H1 (cell line): ENCODE results near the gene NR3C2. TPM values are rescaled to one million over a fixed set of nuclear protein-coding genes. Genes with fewer than 3 reads are reported as not detected.

Experiments used
- CTCF ChIA-PET: fragments of 300-600 bp; sonication (Branson Sonifier 250); formaldehyde crosslinking; loops from one replicate; lab custom pipeline; 2021; ENCODE audit not compliant: partially characterized antibody; lab: Charles Lee
- POLR2A ChIA-PET: fragments of 300-600 bp; sonication (Branson Sonifier 250); formaldehyde crosslinking; loops from one replicate; lab custom pipeline; 2021; ENCODE audit warnings: inconsistent platforms; ENCODE audit not compliant: partially characterized antibody; lab: Charles Lee
- DNase-seq, 2 experiments: peaks; one replicate each; pipeline versions ENCODE4 v3.0.0 to v3.0.0-alpha.2; 2010 to 2022; ENCODE audit warnings: low spot score in 2 of 2, low read depth in 1 of 2, mixed read lengths in 1 of 2
- FAIRE-seq: peaks from 2 replicates; lab custom pipeline; 2011; peaks lifted over from hg19 to GRCh38; lab: Jason Lieb, UNC
- H2AFZ ChIP-seq: 2 replicates; pipeline ENCODE4 v1.8.1; 2012; ENCODE audit warnings: low read length, inconsistent platforms
- H2AK5ac ChIP-seq: 2 replicates; pipeline ENCODE4 v1.6.1; 2013; ENCODE audit warnings: low read depth, low read length
- H2BK120ac ChIP-seq: replicated peaks from 2 replicates; pipeline ENCODE3; 2013; ENCODE audit warnings: low read depth, low read length, inconsistent platforms
- H2BK12ac ChIP-seq: 2 replicates; pipeline ENCODE4 v1.6.1; 2013; ENCODE audit warnings: low read depth, low read length
- H2BK15ac ChIP-seq: 2 replicates; pipeline ENCODE4 v1.6.1; 2013; ENCODE audit warnings: low read length
- H2BK20ac ChIP-seq: 2 replicates; pipeline ENCODE4 v1.6.1; 2013; ENCODE audit warnings: low read length
- H2BK5ac ChIP-seq: 2 replicates; pipeline ENCODE4 v1.6.1; 2013; ENCODE audit warnings: low read depth, low read length
- H3K14ac ChIP-seq: 2 replicates; pipeline ENCODE4 v1.6.1; 2013; ENCODE audit warnings: inconsistent platforms; ENCODE audit not compliant: insufficient read length
- H3K18ac ChIP-seq: 2 replicates; pipeline ENCODE4 v1.6.1; 2013; ENCODE audit warnings: low read length; ENCODE audit errors: extremely low read depth
- H3K23ac ChIP-seq: 2 replicates; pipeline ENCODE4 v1.6.1; 2013; ENCODE audit warnings: inconsistent platforms; ENCODE audit not compliant: insufficient read length
- H3K23me2 ChIP-seq: 2 replicates; pipeline ENCODE4 v1.6.1; 2013; ENCODE audit warnings: low read depth, low read length
- H3K27ac ChIP-seq: 2 replicates; pipeline ENCODE4 v1.6.1; 2011; ENCODE audit warnings: low read depth, low read length, inconsistent platforms
- H3K27me3 ChIP-seq, 4 experiments: replicated peaks in 1 of 4; 1 replicate in 1 of 4; 2 replicates in 3 of 4; pipeline versions ENCODE4 v1.6.1 to v1.8.1; 2011 to 2013; ENCODE audit warnings: low read length in 3 of 4, mild to moderate bottlenecking in 3 of 4, inconsistent platforms in 2 of 4, mixed read lengths in 2 of 4, moderate library complexity in 1 of 4; ENCODE audit not compliant: control insufficient read depth in 3 of 4, insufficient read depth in 3 of 4; ENCODE audit errors: extremely low read depth in 1 of 4
- H3K36me3 ChIP-seq, 4 experiments: 2 replicates each; pipeline versions ENCODE4 v1.6.1 to v1.8.1; 2011 to 2013; ENCODE audit warnings: mild to moderate bottlenecking in 4 of 4, low read length in 3 of 4, moderate library complexity in 2 of 4, control low read depth in 1 of 4, inconsistent platforms in 1 of 4; ENCODE audit not compliant: insufficient read depth in 4 of 4, control insufficient read depth in 2 of 4
- H3K4ac ChIP-seq: replicated peaks from 2 replicates; pipeline ENCODE3; 2013; ENCODE audit warnings: low read length, low read depth, mixed read lengths, inconsistent platforms; ENCODE audit not compliant: insufficient read length
- H3K4me1 ChIP-seq, 4 experiments: replicated peaks in 1 of 4; 1 replicate in 1 of 4; 2 replicates in 3 of 4; pipeline versions ENCODE4 v1.6.1 to v1.8.1; 2011 to 2013; ENCODE audit warnings: low read length in 3 of 4, inconsistent platforms in 2 of 4, mixed read lengths in 1 of 4; ENCODE audit not compliant: insufficient read depth in 4 of 4, control insufficient read depth in 3 of 4
- H3K4me2 ChIP-seq, 2 experiments: 2 replicates each; pipeline versions ENCODE4 v1.6.1 to v1.8.1; 2011 to 2013; ENCODE audit warnings: low read depth in 2 of 2, low read length in 2 of 2, control low read depth in 1 of 2, inconsistent platforms in 1 of 2, mild to moderate bottlenecking in 1 of 2; ENCODE audit not compliant: insufficient read depth in 1 of 2
- H3K4me3 ChIP-seq, 4 experiments: fragments of 200-600, 300-600 bp in 1 of 4; sonication (generic), shearing (Covaris generic), sonication (Bioruptor Twin) in 1 of 4; 2 replicates each; pipeline versions ENCODE4 v1.5.1 to v1.8.1; 2011 to 2016; ENCODE audit warnings: low read length in 4 of 4, low read depth in 3 of 4, control low read depth in 2 of 4, inconsistent platforms in 2 of 4, mild to moderate bottlenecking in 2 of 4, mixed read lengths in 1 of 4, moderate library complexity in 1 of 4; ENCODE audit not compliant: insufficient read depth in 2 of 4; ENCODE audit errors: extremely low read depth in 1 of 4
- H3K56ac ChIP-seq: replicated peaks from 2 replicates; pipeline ENCODE3; 2013; ENCODE audit warnings: low read depth, mild to moderate bottlenecking, mixed read lengths, low read length, inconsistent platforms; ENCODE audit not compliant: insufficient read length
- H3K79me1 ChIP-seq: 2 replicates; pipeline ENCODE4 v1.6.1; 2013; ENCODE audit warnings: low read depth, low read length, control low read depth
- H3K79me2 ChIP-seq, 2 experiments: 2 replicates each; pipeline versions ENCODE4 v1.6.1 to v1.8.1; 2012 to 2013; ENCODE audit warnings: low read length in 2 of 2, mild to moderate bottlenecking in 2 of 2, inconsistent platforms in 1 of 2; ENCODE audit not compliant: insufficient read depth in 2 of 2, control insufficient read depth in 1 of 2
- H3K9ac ChIP-seq, 4 experiments: replicated peaks in 1 of 4; 1 replicate in 1 of 4; 2 replicates in 3 of 4; pipeline versions ENCODE4 v1.6.1 to v1.8.1; 2011 to 2013; ENCODE audit warnings: low read depth in 3 of 4, low read length in 3 of 4, control low read depth in 2 of 4, mild to moderate bottlenecking in 2 of 4, moderate library complexity in 2 of 4, inconsistent platforms in 1 of 4; ENCODE audit errors: extremely low read depth in 1 of 4
- H3K9me3 ChIP-seq, 2 experiments: 2 replicates each; pipeline versions ENCODE4 v1.6.1 to v1.8.1; 2012 to 2013; ENCODE audit warnings: mild to moderate bottlenecking in 2 of 2, moderate library complexity in 2 of 2, control low read depth in 1 of 2, inconsistent platforms in 1 of 2, low read depth in 1 of 2, low read length in 1 of 2, mixed read lengths in 1 of 2; ENCODE audit not compliant: insufficient read depth in 2 of 2
- H4K20me1 ChIP-seq, 2 experiments: replicated peaks in 1 of 2; 2 replicates each; pipeline versions ENCODE3 to v1.8.1; 2011 to 2013; ENCODE audit warnings: inconsistent platforms in 2 of 2, low read length in 2 of 2, mild to moderate bottlenecking in 1 of 2; ENCODE audit not compliant: insufficient read depth in 2 of 2, control insufficient read depth in 1 of 2
- H4K5ac ChIP-seq: 2 replicates; pipeline ENCODE4 v1.6.1; 2013; ENCODE audit warnings: low read length, low read depth, mixed read lengths, inconsistent platforms; ENCODE audit not compliant: insufficient read length
- H4K8ac ChIP-seq: 2 replicates; pipeline ENCODE4 v1.8.0; 2013; ENCODE audit warnings: mild to moderate bottlenecking, moderate library complexity, low read length, inconsistent platforms; ENCODE audit not compliant: insufficient read depth; ENCODE audit errors: extremely low read depth
- H4K91ac ChIP-seq: replicated peaks from 2 replicates; pipeline ENCODE3; 2013; ENCODE audit warnings: low read length, mixed read lengths, inconsistent platforms; ENCODE audit not compliant: insufficient read length
- BACH1 ChIP-seq: IDR thresholded peaks from 2 replicates; pipeline ENCODE4 v1.6.1; 2012; ENCODE audit warnings: low read length, improper control_type of control experiment
- CBX8 ChIP-seq: fragments of 300-800, 300-1000 bp; sonication (generic); IDR thresholded peaks from 2 replicates; pipeline ENCODE4 v1.7.1; 2016; ENCODE audit warnings: low read depth, low read length, borderline replicate concordance
- FOSL1 ChIP-seq: IDR thresholded peaks from 2 replicates; pipeline ENCODE4 v1.6.1; 2011; ENCODE audit warnings: mild to moderate bottlenecking, low read depth, low read length, moderate library complexity; ENCODE audit not compliant: insufficient read depth
- HDAC6 ChIP-seq: IDR thresholded peaks from one replicate; pipeline ENCODE4 v1.7.1; 2012; ENCODE audit warnings: low read depth, mild to moderate bottlenecking, inconsistent platforms, low read length, moderate library complexity
- JUND ChIP-seq: IDR thresholded peaks from 2 replicates; pipeline ENCODE4 v1.6.1; 2011; ENCODE audit warnings: mild to moderate bottlenecking, improper control_type of control experiment, low read length
- MAFK ChIP-seq: IDR thresholded peaks from 2 replicates; pipeline ENCODE4 v1.6.1; 2012; ENCODE audit warnings: low read depth, mild to moderate bottlenecking, improper control_type of control experiment, low read length
- NRF1 ChIP-seq: IDR thresholded peaks from 2 replicates; pipeline ENCODE4 v1.6.1; 2011; ENCODE audit warnings: mild to moderate bottlenecking, low read depth, low read length, improper control_type of control experiment
- POU5F1 ChIP-seq: IDR thresholded peaks from 2 replicates; pipeline ENCODE4 v1.6.1; 2011; ENCODE audit warnings: low read depth, mild to moderate bottlenecking, low read length, moderate library complexity
- RAD21 ChIP-seq, 2 experiments: IDR thresholded peaks in 1 of 2; conservative IDR thresholded peaks in 1 of 2; 2 replicates each; pipeline ENCODE4 v1.6.1; 2011; ENCODE audit warnings: low read depth in 2 of 2, low read length in 2 of 2, improper control_type of control experiment in 1 of 2, inconsistent platforms in 1 of 2, mild to moderate bottlenecking in 1 of 2, moderate library complexity in 1 of 2
- RXRA ChIP-seq: IDR thresholded peaks from 2 replicates; pipeline ENCODE4 v1.6.1; 2011; ENCODE audit warnings: low read depth, mild to moderate bottlenecking, low read length, moderate library complexity; ENCODE audit not compliant: insufficient read depth
- SP4 ChIP-seq: IDR thresholded peaks from 2 replicates; pipeline ENCODE4 v1.6.1; 2012; ENCODE audit warnings: low read length, inconsistent platforms
- SUZ12 ChIP-seq: fragments of 200-600 bp; sonication (generic); IDR thresholded peaks from 2 replicates; pipeline ENCODE4 v1.6.1; 2012; ENCODE audit warnings: mild to moderate bottlenecking, inconsistent platforms, low read length, moderate library complexity, mixed read lengths
- TAF1 ChIP-seq: IDR thresholded peaks from 2 replicates; pipeline ENCODE4 v1.6.1; 2011; ENCODE audit warnings: mild to moderate bottlenecking, low read depth, low read length
- TBP ChIP-seq: IDR thresholded peaks from 2 replicates; pipeline ENCODE4 v1.6.1; 2011; ENCODE audit warnings: low read depth, low read length, improper control_type of control experiment
- WGBS, 2 experiments: shearing (Covaris generic) in 1 of 2; methylation state at CpG; one replicate each; pipeline versions ENCODE4 v1.1.6 to v1.1.7; 2013 to 2015; ENCODE audit warnings: low lambda C conversion rate in 2 of 2, mixed read lengths in 2 of 2, inconsistent platforms in 1 of 2, low coverage in 1 of 2, missing lambda C conversion rate in 1 of 2; ENCODE audit not compliant: insufficient replicate concordance in 2 of 2, insufficient coverage in 1 of 2, insufficient read length in 1 of 2; ENCODE audit errors: extremely low coverage in 1 of 2, missing lambda C conversion rate in 1 of 2; 5-methylcytosine and 5-hydroxymethylcytosine counted together
- polyA plus RNA-seq, 7 experiments: library from polyadenylated mRNA; depleted of rRNA in 3 of 7; stranded (reverse) in 5 of 7; unstranded in 2 of 7; fragments of >200 nt in 5 of 7; fragments of 200-250 nt in 2 of 7; gene quantifications; 1 replicate in 5 of 7; 2 replicates in 1 of 7; 4 replicates in 1 of 7; pipeline versions ENCODE4 v1.2.1 to v1.2.3, GENCODE V29; 2011 to 2013; ENCODE audit warnings: missing spikeins in 2 of 7, mixed read lengths in 2 of 7
- total RNA-seq: library from RNA; stranded (reverse); fragmentation: NEBNext Ultra II Directional; extraction: Animal tissue kit (Norgen Biotek cat#: 25700); gene quantifications from 2 replicates; pipeline ENCODE4 v1.2.1, GENCODE V29; 2021
- TF ChIP-seq, protein P1 (sequence below): IDR thresholded peaks from 2 replicates; pipeline ENCODE4 v1.6.1; 2011; ENCODE audit warnings: low read depth, mild to moderate bottlenecking, low read length; ENCODE audit not compliant: insufficient read depth

Gene NR3C2
- total and polyA plus RNA-seq, 2 of the 8 experiments (the other 6 are each of a cell fraction or from before 2014, with no cell fraction given): 0.80 to 3.9 TPM

GRCh38 chr4:148101235-148101634 lies 341.0 kb downstream of the NR3C2 start:
- Histone ChIP-seq H2BK15ac (no peak overlapping the region), H3K4ac (no peak overlapping the region), H3K18ac (no peak overlapping the region), H4K91ac (no peak overlapping the region), H3K4me3 (no peak overlapping the region), H3K79me1 (no peaks in the 10 kb centered on the region), H4K5ac (no peak overlapping the region), H3K79me2 (no peaks in the 10 kb centered on the region), H3K56ac (no peak overlapping the region), H4K20me1 (no peaks in the 10 kb centered on the region), H3K9ac (no peak overlapping the region), H2BK12ac (no peak overlapping the region), H3K9me3 (no peaks in the 10 kb centered on the region), H3K36me3 (no peaks in the 10 kb centered on the region), H3K27ac (no peak overlapping the region), H3K27me3 (no peaks in the 10 kb centered on the region), H3K14ac (no peak overlapping the region), H3K4me2 (no peak overlapping the region), H3K23ac (no peak overlapping the region), H4K8ac (no peak overlapping the region), H2BK5ac (no peak overlapping the region), H2AFZ (no peak overlapping the region), H3K23me2 (no peaks in the 10 kb centered on the region), H2BK20ac (no peak overlapping the region), H2BK120ac (no peak overlapping the region), H2AK5ac (no peak overlapping the region), H3K4me1 (peaks cover 0 to 4% (median 0%) of the 10 kb centered on the region in 4 experiments; a peak in 2 of 7 replicates)
- WGBS, 2 experiments: 92% methylated on average over 3 of the region's 3 CpGs; no CpG with 5 or more reads in 1 of the 2 experiments
- ChIA-PET CTCF (interaction anchor here (1.0 kb wide), 1 partner anchor 42 kb away, joined by 3 read pairs; no protein-coding TSS in a partner anchor), POLR2A (no interaction called here)
- FAIRE-seq: no peak
- DNase-seq: no peak
- no peak for TF ChIP-seq NRF1
- no peak for TF ChIP-seq MAFK
- no peak for TF ChIP-seq RAD21 (IDR thresholded peaks at IDR 0.05 in 1 of 2, conservative IDR thresholded peaks at IDR 0.05 in 1 of 2; ENCODE audit: low read depth in 2 of 2, low read length in 2 of 2)
- TF ChIP-seq JUND: no peak
- TF ChIP-seq POU5F1: no peak
- no peak for TF ChIP-seq RXRA
- TF ChIP-seq FOSL1: no peak
- TF ChIP-seq SP4: no peak
- no peak for TF ChIP-seq CBX8
- TF ChIP-seq HDAC6: no peak
- TF ChIP-seq, protein P1, sequence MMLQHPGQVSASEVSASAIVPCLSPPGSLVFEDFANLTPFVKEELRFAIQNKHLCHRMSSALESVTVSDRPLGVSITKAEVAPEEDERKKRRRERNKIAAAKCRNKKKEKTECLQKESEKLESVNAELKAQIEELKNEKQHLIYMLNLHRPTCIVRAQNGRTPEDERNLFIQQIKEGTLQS: no peak
- no peak for TF ChIP-seq TBP
- no peak for TF ChIP-seq TAF1
- TF ChIP-seq BACH1: no peak
- TF ChIP-seq SUZ12: no peak
